ENCODE measurements around the gene PMS1. TPM values are rescaled to one million over a fixed set of nuclear protein-coding genes. Genes with fewer than 3 reads are reported as not detected.
"Not testable (repeated sequence)": the region's sequence is repeated elsewhere in the genome, so short reads cannot be mapped to it uniquely, and the experiment has no call there.

Gene PMS1
- polyA plus RNA-seq (2013, experiment 1 of 2), result 20.8 TPM
- polyA plus RNA-seq (2013, experiment 2 of 2), result 25.9 TPM

DNA sequence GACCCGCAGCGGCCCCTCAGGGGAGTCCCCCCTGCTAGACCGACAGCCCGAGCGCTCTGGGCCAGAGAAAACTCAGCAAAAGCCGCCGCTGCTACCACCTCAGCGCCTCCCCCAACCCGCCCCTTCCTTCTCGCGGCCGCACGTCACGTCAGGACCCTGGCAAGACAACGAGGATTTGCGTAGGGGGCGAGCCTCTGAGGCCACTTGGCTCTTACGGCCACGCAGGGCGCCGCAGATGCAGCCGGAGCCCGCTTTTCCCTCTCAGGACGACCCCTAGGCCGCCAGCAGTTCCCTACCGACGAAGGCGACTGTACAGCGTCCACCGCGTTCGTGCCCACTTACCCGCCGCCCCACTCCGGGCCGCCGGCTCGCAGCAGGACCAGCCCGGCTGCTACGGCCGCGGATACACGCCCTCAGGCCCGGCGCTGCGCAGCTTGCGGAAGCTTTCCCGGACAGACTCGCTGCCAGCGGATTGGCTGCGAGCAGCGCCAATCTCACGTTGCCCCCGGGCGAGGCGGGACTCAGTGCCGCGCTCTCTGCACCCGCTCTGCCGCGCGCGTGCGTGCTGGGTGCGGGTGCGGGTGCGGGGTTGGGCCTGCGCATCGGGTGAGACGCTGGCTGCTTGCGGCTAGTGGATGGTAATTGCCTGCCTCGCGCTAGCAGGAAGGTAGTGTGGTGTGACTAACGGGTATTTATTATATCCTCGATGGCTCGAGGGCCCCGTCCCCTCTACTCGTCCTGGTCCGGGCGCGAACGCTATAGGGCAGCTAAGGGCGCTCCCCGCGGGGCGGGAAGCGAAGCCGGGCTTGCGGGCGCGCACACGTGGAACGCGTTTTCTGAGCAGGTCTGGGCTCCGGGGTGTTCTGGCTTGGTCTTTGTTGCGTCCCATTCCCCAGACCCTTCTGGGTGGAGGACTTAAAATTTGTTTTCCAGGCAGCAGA lies at the start of gene PMS1, which contains the start of gene ORMDL1:
Gene PMS1, plus strand, starts transcription at position 524 of the 941 bp plus-strand sequence. CDS start 7,360 bp downstream, outside the sequence.
Gene ORMDL1, minus strand, starts transcription at position 413 of the 941 bp plus-strand sequence. CDS start 1,744 bp downstream, outside the sequence.
- Histone ChIP-seq H3K4me3 (ENCODE audit: extremely low read depth, insufficient read depth, low read length, poor library complexity, severe bottlenecking) (peak within 1 kb of the TSS; percentile 68), H3K9me3 (ENCODE audit: control insufficient read depth, low read length) (no peaks in the 10 kb centered on the region), H3K27ac (ENCODE audit: low read depth, low read length, severe bottlenecking) (peak within 1 kb of the TSS; percentile 96), H3K4me1 (ENCODE audit: control insufficient read depth, insufficient read depth, low read length, poor library complexity, severe bottlenecking) (no peaks in the 10 kb centered on the region), H3K36me3 (ENCODE audit: control insufficient read depth, insufficient read depth, low read length) (peaks cover 48% of the 10 kb centered on the region)
- 0% methylated on average over 50 to 64 of the region's 96 CpGs for WGBS, 2 experiments (ENCODE audit: insufficient coverage in 2 of 2)

DNA sequence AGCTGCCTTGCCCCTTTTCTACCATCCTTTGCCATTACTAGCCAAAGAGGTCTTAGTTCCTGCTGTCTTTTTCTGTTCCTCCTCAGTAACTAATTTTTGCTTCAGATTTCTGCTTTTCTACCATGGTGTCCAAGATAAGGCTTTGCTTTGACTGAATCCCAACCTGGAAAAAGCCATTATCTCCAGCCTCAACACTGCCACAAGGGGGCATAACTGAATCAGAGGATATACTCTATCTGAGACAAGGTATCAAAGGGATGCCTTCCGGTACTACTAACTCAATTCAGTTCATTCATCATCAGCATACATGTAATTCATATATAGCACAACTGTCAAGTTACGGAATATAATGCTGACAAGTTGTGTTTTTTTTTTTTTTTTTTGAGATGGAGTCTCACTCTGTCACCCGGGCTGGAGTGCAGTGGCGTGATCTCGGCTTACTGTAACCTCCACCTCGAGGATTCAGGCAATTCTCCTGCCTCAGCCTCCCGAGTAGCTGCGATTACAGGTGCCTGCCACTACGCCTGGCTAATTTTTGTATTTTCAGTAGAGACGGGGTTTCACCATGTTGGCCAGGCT lies 33.1 kb upstream of the PMS1 start:
- Histone ChIP-seq H3K36me3 (ENCODE audit: control insufficient read depth, insufficient read depth, low read length) (peaks cover 41% of the 10 kb centered on the region), H3K4me1 (ENCODE audit: control insufficient read depth, insufficient read depth, low read length, poor library complexity, severe bottlenecking) (no peaks in the 10 kb centered on the region), H3K4me3 (ENCODE audit: extremely low read depth, insufficient read depth, low read length, poor library complexity, severe bottlenecking) (no peak overlapping the region), H3K27ac (ENCODE audit: low read depth, low read length, severe bottlenecking) (no peak overlapping the region), H3K9me3 (ENCODE audit: control insufficient read depth, low read length) (no peaks in the 10 kb centered on the region)
- WGBS, 2 experiments (ENCODE audit: insufficient coverage in 2 of 2), result 83 to 95% methylated on average over 6 of the region's 10 CpGs

- Histone ChIP-seq H3K4me3 (ENCODE audit: extremely low read depth, insufficient read depth, low read length, poor library complexity, severe bottlenecking) (no peak overlapping the region), H3K27ac (ENCODE audit: low read depth, low read length, severe bottlenecking) (no peak overlapping the region), H3K9me3 (ENCODE audit: control insufficient read depth, low read length) (no peaks in the 10 kb centered on the region), H3K4me1 (ENCODE audit: control insufficient read depth, insufficient read depth, low read length, poor library complexity, severe bottlenecking) (no peaks in the 10 kb centered on the region), H3K36me3 (ENCODE audit: control insufficient read depth, insufficient read depth, low read length) (peaks cover 8% of the 10 kb centered on the region)
- 36 to 38% methylated on average over 1 of the region's 2 CpGs for WGBS, 2 experiments (ENCODE audit: insufficient coverage in 2 of 2)
Measured at GRCh38 chr2:189756311-189756952, 27.8 kb upstream of the PMS1 start.

GRCh38 chr2:189760154-189760553 lies 24.1 kb upstream of the PMS1 start:
- not testable (repeated sequence) for H3K36me3 ChIP-seq (ENCODE audit: control insufficient read depth, insufficient read depth, low read length); H3K27ac ChIP-seq (ENCODE audit: low read depth, low read length, severe bottlenecking); H3K4me3 ChIP-seq (ENCODE audit: extremely low read depth, insufficient read depth, low read length, poor library complexity, severe bottlenecking); H3K4me1 ChIP-seq (ENCODE audit: control insufficient read depth, insufficient read depth, low read length, poor library complexity, severe bottlenecking); H3K9me3 ChIP-seq (ENCODE audit: control insufficient read depth, low read length)
- 100% methylated on average over 4 of the region's 19 CpGs for WGBS, 2 experiments (ENCODE audit: insufficient coverage in 2 of 2)

DNA sequence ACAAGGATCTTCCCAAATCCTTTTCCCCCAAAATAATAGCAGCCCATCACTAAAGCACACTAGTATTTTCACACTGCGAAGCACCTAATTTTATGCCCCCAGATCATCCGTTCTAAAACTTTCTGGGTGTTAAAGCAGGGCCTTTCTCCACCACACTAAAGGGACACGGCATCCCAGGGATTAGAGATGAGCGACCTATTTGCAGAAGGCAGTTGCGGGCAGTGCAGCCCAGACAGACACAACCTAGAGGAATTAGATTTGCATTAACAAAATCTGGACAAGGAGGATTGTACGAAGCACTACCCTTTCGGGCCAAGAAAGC lies 22.1 kb upstream of the PMS1 start:
- 3 to 7% methylated on average over 3 to 4 of the region's 7 CpGs for WGBS, 2 experiments (ENCODE audit: insufficient coverage in 2 of 2)
- Histone ChIP-seq H3K27ac (ENCODE audit: low read depth, low read length, severe bottlenecking) (peak overlapping the region; percentile 86), H3K4me1 (ENCODE audit: control insufficient read depth, insufficient read depth, low read length, poor library complexity, severe bottlenecking) (no peaks in the 10 kb centered on the region), H3K4me3 (ENCODE audit: extremely low read depth, insufficient read depth, low read length, poor library complexity, severe bottlenecking) (peak overlapping the region; percentile 88), H3K36me3 (ENCODE audit: control insufficient read depth, insufficient read depth, low read length) (peaks cover 5% of the 10 kb centered on the region), H3K9me3 (ENCODE audit: control insufficient read depth, low read length) (no peaks in the 10 kb centered on the region)

DNA sequence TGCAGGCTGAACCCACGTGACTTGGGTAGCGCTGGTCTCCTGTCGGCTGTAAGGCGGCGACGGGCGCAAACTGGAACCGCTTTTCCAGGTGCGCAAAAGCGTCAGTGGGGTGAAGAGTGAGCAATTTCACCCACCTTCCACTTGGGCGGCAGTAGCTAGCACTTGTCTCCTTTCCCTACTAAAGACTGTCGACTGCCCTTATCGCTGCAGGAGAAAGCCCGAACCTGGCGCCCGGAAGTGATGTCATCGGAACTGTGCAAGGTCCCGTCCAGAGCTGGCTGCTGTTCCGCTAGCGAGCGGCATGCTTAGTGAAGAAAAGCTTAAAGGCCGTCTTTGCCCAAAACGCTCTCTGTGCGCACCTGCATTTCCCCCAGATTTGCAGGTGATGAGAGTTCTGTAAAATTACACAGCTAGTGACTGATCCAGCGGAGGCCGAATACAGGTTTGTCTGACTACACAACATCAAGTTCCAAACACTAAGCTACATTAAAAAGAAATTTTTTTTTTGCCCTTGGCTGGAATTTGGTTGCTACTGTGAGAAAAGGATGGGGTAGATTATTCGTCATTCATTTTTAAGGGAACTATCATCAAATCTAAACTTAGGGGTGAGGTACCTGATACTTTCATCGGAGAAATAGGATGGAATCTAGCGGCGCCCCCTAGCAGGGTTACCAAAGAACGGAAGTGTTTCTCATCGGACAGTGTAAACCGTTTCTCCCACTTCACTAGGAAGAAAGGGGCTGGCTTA lies 21.5 kb upstream of the PMS1 start, which contains the start of gene OSGEPL1:
Gene OSGEPL1, minus strand, starts transcription at position 242 of the 748 bp plus-strand sequence. CDS start 1,152 bp downstream, outside the sequence.
- Histone ChIP-seq H3K27ac (ENCODE audit: low read depth, low read length, severe bottlenecking) (peak within 1 kb of the TSS; percentile 86), H3K4me1 (ENCODE audit: control insufficient read depth, insufficient read depth, low read length, poor library complexity, severe bottlenecking) (no peaks in the 10 kb centered on the region)
- 0% methylated on average over 18 to 21 of the region's 33 CpGs for WGBS, 2 experiments (ENCODE audit: insufficient coverage in 2 of 2)

GRCh38 chr2:189763908-189764661 lies 20.2 kb upstream of the PMS1 start:
- no peaks in the 10 kb centered on the region for H3K4me1 ChIP-seq (ENCODE audit: control insufficient read depth, insufficient read depth, low read length, poor library complexity, severe bottlenecking)
- peaks cover 9% of the 10 kb centered on the region for H3K36me3 ChIP-seq (ENCODE audit: control insufficient read depth, insufficient read depth, low read length)
- H3K4me3 ChIP-seq (ENCODE audit: extremely low read depth, insufficient read depth, low read length, poor library complexity, severe bottlenecking), result no peak overlapping the region
- 89% methylated on average over 2 of the region's 4 CpGs; no CpG with 5 or more reads in 1 of the 2 experiments for WGBS, 2 experiments (ENCODE audit: insufficient coverage in 2 of 2)
- H3K27ac ChIP-seq (ENCODE audit: low read depth, low read length, severe bottlenecking), result no peak overlapping the region
- no peaks in the 10 kb centered on the region for H3K9me3 ChIP-seq (ENCODE audit: control insufficient read depth, low read length)

More for the DNA sequence above, 21.5 kb upstream of the PMS1 start, which contains the start of gene OSGEPL1:
- Histone ChIP-seq H3K9me3 (ENCODE audit: control insufficient read depth, low read length) (no peaks in the 10 kb centered on the region), H3K36me3 (ENCODE audit: control insufficient read depth, insufficient read depth, low read length) (peaks cover 6% of the 10 kb centered on the region), H3K4me3 (ENCODE audit: extremely low read depth, insufficient read depth, low read length, poor library complexity, severe bottlenecking) (peak within 1 kb of the TSS; percentile 88)

DNA sequence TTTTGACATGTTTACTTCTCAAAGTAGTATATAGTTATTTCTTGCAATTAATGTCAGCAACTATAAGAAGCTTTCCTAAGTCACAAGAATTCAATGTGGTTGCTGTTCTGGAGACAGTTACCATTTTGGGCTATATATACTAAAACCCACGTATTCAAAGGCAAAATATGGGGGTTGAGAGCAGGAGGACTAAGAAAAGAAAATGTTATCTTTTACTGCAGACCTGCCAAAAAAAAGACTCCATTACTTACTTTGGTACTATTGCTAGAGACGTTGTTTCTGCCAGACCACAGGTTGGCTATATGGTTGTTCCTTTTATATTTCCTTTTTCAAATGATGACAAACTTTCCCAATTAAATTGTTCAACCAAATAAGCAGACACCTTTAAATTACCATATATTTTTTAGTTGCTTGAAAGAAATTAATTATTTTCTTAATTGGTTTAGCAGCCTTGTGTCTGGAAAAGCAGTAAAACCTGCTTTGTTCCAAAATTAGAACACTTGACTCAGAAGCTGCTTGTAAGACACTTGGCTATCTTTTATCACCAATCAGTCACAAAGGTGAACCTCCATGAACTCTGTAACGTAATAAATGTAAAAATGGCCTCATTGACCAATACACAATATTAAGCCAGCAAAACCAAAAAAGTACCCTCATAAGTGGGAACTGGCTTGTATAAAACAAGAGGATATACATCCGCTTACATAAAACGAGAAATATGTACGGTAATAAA lies 13.5 kb upstream of the PMS1 start:
- Histone ChIP-seq H3K9me3 (ENCODE audit: control insufficient read depth, low read length) (no peaks in the 10 kb centered on the region), H3K4me1 (ENCODE audit: control insufficient read depth, insufficient read depth, low read length, poor library complexity, severe bottlenecking) (no peaks in the 10 kb centered on the region), H3K27ac (ENCODE audit: low read depth, low read length, severe bottlenecking) (no peak overlapping the region), H3K4me3 (ENCODE audit: extremely low read depth, insufficient read depth, low read length, poor library complexity, severe bottlenecking) (no peak overlapping the region), H3K36me3 (ENCODE audit: control insufficient read depth, insufficient read depth, low read length) (peaks cover 60% of the 10 kb centered on the region)
- no CpG with 5 or more reads among the region's 6 CpGs for WGBS, 2 experiments (ENCODE audit: insufficient coverage in 2 of 2)

DNA sequence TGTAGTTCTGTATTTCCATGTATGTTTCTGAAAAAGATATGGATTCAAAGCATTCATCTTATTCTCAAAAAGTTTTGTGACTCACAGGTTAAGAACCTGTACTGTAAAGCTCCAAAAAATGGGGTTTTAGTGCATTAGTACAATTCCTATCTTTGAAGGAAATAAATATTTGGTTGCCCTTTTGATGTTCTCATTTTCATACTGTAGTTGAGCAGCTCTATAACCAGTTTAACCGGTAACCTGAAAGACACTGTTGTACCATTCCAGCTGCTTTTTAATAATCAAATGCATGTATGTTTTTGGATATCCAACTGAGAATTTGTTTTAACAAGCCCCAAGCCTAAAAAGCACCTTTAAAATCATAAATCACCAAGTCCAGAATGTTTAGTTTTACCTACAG lies 12.0 kb upstream of the PMS1 start:
- no CpG with 5 or more reads among the region's 1 CpG for WGBS, 2 experiments (ENCODE audit: insufficient coverage in 2 of 2)
- H3K4me1 ChIP-seq (ENCODE audit: control insufficient read depth, insufficient read depth, low read length, poor library complexity, severe bottlenecking), result no peaks in the 10 kb centered on the region
- H3K9me3 ChIP-seq (ENCODE audit: control insufficient read depth, low read length), result no peaks in the 10 kb centered on the region
- H3K4me3 ChIP-seq (ENCODE audit: extremely low read depth, insufficient read depth, low read length, poor library complexity, severe bottlenecking), result no peak overlapping the region
- H3K36me3 ChIP-seq (ENCODE audit: control insufficient read depth, insufficient read depth, low read length), result peaks cover 59% of the 10 kb centered on the region
- H3K27ac ChIP-seq (ENCODE audit: low read depth, low read length, severe bottlenecking), result no peak overlapping the region

Data from mesodermal cell (in vitro differentiated cells).